HG02870 (cell line): ENCODE results near the gene PLAC9.

Experiments
- ATAC-seq: cut with Tn5 transposase; IDR thresholded peaks from one replicate; pipeline ENCODE4 v1.9.1; 2021; ENCODE audit warnings: mild to moderate bottlenecking, moderate library complexity; ENCODE audit not compliant: unreplicated experiment

The PLAC9 gene

GRCh38 chr10:80177781-80178636, 45.5 kb downstream of the PLAC9 start:
- no peak for ATAC-seq

GRCh38 chr10:80182986-80183385, 50.5 kb downstream of the PLAC9 start:
- ATAC-seq = no peak

- no peak for ATAC-seq
Measured at GRCh38 chr10:80183436-80183835, 50.9 kb downstream of the PLAC9 start.

GRCh38 chr10:80184291-80184690, 51.8 kb downstream of the PLAC9 start:
- no peak for ATAC-seq

- no peak for ATAC-seq
Measured at GRCh38 chr10:80185578-80186299, 53.2 kb downstream of the PLAC9 start.

GRCh38 chr10:80186364-80187012, 54.0 kb downstream of the PLAC9 start:
- ATAC-seq = no peak

- no peak for ATAC-seq
Measured at GRCh38 chr10:80187060-80187459, 54.5 kb downstream of the PLAC9 start.

- peak; percentile 71 for ATAC-seq
Measured at GRCh38 chr10:80187465-80188409, 55.2 kb downstream of the PLAC9 start.

GRCh38 chr10:80188713-80189112, 56.2 kb downstream of the PLAC9 start:
- no peak for ATAC-seq

- ATAC-seq = no peak
Measured at GRCh38 chr10:80191589-80192270, 59.2 kb downstream of the PLAC9 start.

- ATAC-seq = no peak
Measured at GRCh38 chr10:80192553-80192952, 60.0 kb downstream of the PLAC9 start.

GRCh38 chr10:80194373-80195045, 62.0 kb downstream of the PLAC9 start:
- no peak for ATAC-seq
